PC-9 (cell line): ENCODE results near the gene DPEP3. TPM values are rescaled to one million over a fixed set of nuclear protein-coding genes. Genes with fewer than 3 reads are reported as not detected.

ENCODE experiments used
- BruUV-seq: library from RNA; stranded (reverse); fragments of 400-500 nt; replicated peaks from 2 replicates; lab custom pipeline; 2021; lab: Mats Ljungman, UMichigan
- CTCF ChIA-PET: fragments of 300-600 bp; sonication (Branson Sonifier 250); formaldehyde crosslinking; loops from one replicate; lab custom pipeline; 2022; ENCODE audit warnings: antibody characterized with exemption; lab: Charles Lee
- POLR2A ChIA-PET: fragments of 300-600 bp; sonication (Branson Sonifier 250); formaldehyde crosslinking; loops from one replicate; lab custom pipeline; 2022; ENCODE audit warnings: antibody characterized with exemption; ENCODE audit not compliant: unreplicated experiment; lab: Charles Lee
- DNase-seq, 2 experiments: peaks; one replicate each; pipeline versions ENCODE4 v3.0.0 to v3.0.0-alpha.2; 2015 to 2022; ENCODE audit warnings: mixed read lengths in 1 of 2
- H2AFZ ChIP-seq: fragments of 200-600 bp; sonication (generic); 2 replicates; pipeline ENCODE4 v1.8.1; 2017; ENCODE audit warnings: antibody characterized with exemption
- H3F3A ChIP-seq: fragments of 200-600 bp; sonication (generic); 2 replicates; pipeline ENCODE4 v1.8.1; 2017; ENCODE audit warnings: antibody characterized with exemption, mild to moderate bottlenecking, low read depth; ENCODE audit not compliant: insufficient read depth
- H3K27ac ChIP-seq: fragments of 200-600 bp; sonication (generic); 2 replicates; pipeline ENCODE4 v1.6.1; 2016; ENCODE audit warnings: mixed run types
- H3K27me3 ChIP-seq: fragments of 200-600 bp; sonication (generic); 2 replicates; pipeline ENCODE4 v1.6.1; 2016; ENCODE audit warnings: low read depth, mixed run types; ENCODE audit not compliant: insufficient read depth
- H3K36me3 ChIP-seq: fragments of 200-600 bp; sonication (generic); 2 replicates; pipeline ENCODE4 v1.6.1; 2016; ENCODE audit warnings: low read depth, mixed run types
- H3K4me1 ChIP-seq: fragments of 200-600 bp; sonication (generic); replicated peaks from 2 replicates; pipeline ENCODE4 v1.6.1; 2016; ENCODE audit warnings: mixed run types; ENCODE audit not compliant: insufficient read depth
- H3K4me2 ChIP-seq: fragments of 200-600 bp; sonication (generic); 2 replicates; pipeline ENCODE4 v1.6.1; 2017; ENCODE audit warnings: mixed run types
- H3K4me3 ChIP-seq: fragments of 200-600 bp; sonication (generic); 2 replicates; pipeline ENCODE4 v1.6.1; 2016; ENCODE audit warnings: mixed run types
- H3K79me2 ChIP-seq: fragments of 200-600 bp; sonication (generic); 2 replicates; pipeline ENCODE4 v1.6.1; 2017; ENCODE audit warnings: low read depth, mixed run types
- H3K9me2 ChIP-seq: fragments of 200-600 bp; sonication (generic); 2 replicates; pipeline ENCODE4 v1.8.1; 2017; ENCODE audit warnings: mild to moderate bottlenecking; ENCODE audit not compliant: insufficient read depth
- H3K9me3 ChIP-seq: fragments of 200-600 bp; sonication (generic); 2 replicates; pipeline ENCODE4 v1.8.1; 2016; ENCODE audit warnings: low read depth; ENCODE audit not compliant: insufficient read depth
- H4K20me1 ChIP-seq: fragments of 200-600 bp; sonication (generic); 2 replicates; pipeline ENCODE4 v1.8.1; 2017; ENCODE audit not compliant: insufficient read depth
- CTCF ChIP-seq: fragments of 200-600 bp; sonication (generic); conservative IDR thresholded peaks from 2 replicates; pipeline ENCODE4 v1.6.1; 2017; ENCODE audit warnings: mixed run types, antibody characterized with exemption, mild to moderate bottlenecking, moderate library complexity
- EZH2 ChIP-seq: fragments of 200-600 bp; sonication (generic); IDR thresholded peaks from 2 replicates; pipeline ENCODE4 v1.8.0; 2017; ENCODE audit warnings: antibody characterized with exemption, low read depth
- intact Hi-C: fragments of 100-400 bp; cut with micrococcal nuclease; formaldehyde crosslinking; loops from one replicate; pipeline ENCODE4 v1.10.0; 2022; ENCODE audit not compliant: unreplicated experiment
- total RNA-seq: library from RNA; stranded (reverse); gene quantifications from 2 replicates; pipeline ENCODE4 v1.2.3, GENCODE V29; 2021

Gene DPEP3
- total RNA-seq, 1 experiment from 2014 or later = not detected

GRCh38 chr16:67963662-67964321, 16.5 kb downstream of the DPEP3 start:
- intact Hi-C loops = no loop called here
- no peak for TF ChIP-seq CTCF
- no peak for TF ChIP-seq EZH2
- Histone ChIP-seq H3K9me3 (no peaks in the 10 kb centered on the region), H4K20me1 (no peaks in the 10 kb centered on the region), H3K36me3 (no peaks in the 10 kb centered on the region), H3K27ac (no peak overlapping the region), H3K9me2 (no peaks in the 10 kb centered on the region), H3K4me2 (no peak overlapping the region), H3F3A (no peaks in the 10 kb centered on the region), H2AFZ (no peak overlapping the region), H3K79me2 (0 out of 2 replicates have a peak, but pooled peaks cover 10% of the 10 kb centered on the region), H3K4me3 (no peak overlapping the region), H3K4me1 (peaks cover 9% of the 10 kb centered on the region; the same call in 1 of the 2 replicates), H3K27me3 (no peaks in the 10 kb centered on the region)
- no peak for DNase-seq
- ChIA-PET CTCF (interaction anchor here (0.6 kb wide), 1 partner anchor 891 kb away, joined by 3 read pairs; no protein-coding TSS in a partner anchor), POLR2A (no interaction called here)
- no TSS peak for BruUV-seq

DNA sequence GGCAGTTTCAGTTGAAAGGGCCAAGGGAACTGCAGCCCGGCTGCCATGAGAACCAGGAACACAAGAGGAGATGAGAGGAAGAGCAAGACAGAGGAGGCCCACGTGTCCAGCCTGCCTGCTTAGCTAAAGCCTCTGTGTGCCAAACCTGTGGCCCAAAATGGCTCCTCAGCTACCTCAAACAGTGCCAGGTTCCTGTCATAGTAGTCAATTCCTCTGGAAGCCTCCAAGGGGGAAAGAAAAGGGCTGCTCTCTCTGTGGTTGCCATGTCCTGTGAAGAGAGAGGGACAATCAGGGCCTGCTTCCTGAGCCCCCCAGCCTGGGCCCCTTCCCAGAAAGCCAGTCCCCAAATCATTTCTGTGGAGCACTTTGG, 17.0 kb downstream of the DPEP3 start:
- Histone ChIP-seq H3K4me2 (no peak overlapping the region), H3K4me3 (no peak overlapping the region), H3K9me2 (no peaks in the 10 kb centered on the region), H3K9me3 (no peaks in the 10 kb centered on the region), H3K4me1 (peaks cover 9% of the 10 kb centered on the region; the same call in 1 of the 2 replicates), H4K20me1 (no peaks in the 10 kb centered on the region), H3F3A (no peaks in the 10 kb centered on the region), H3K79me2 (0 out of 2 replicates have a peak, but pooled peaks cover 10% of the 10 kb centered on the region), H3K27me3 (no peaks in the 10 kb centered on the region), H3K27ac (no peak overlapping the region), H3K36me3 (no peaks in the 10 kb centered on the region), H2AFZ (no peak overlapping the region)
- BruUV-seq = no TSS peak
- intact Hi-C loops = no loop called here
- no peak for DNase-seq
- ChIA-PET POLR2A (no interaction called here), CTCF (interaction anchor here (0.6 kb wide), 1 partner anchor 890 kb away, joined by 3 read pairs; no protein-coding TSS in a partner anchor)
- TF ChIP-seq CTCF (no peak), EZH2 (no peak)

GRCh38 chr16:67962135-67962534, 18.2 kb downstream of the DPEP3 start:
- H3K4me2 ChIP-seq = no peak overlapping the region
- no peak for DNase-seq
- 0 out of 2 replicates have a peak, but pooled peaks cover 4% of the 10 kb centered on the region for H3K79me2 ChIP-seq
- no peak overlapping the region for H3K4me3 ChIP-seq
- H3K36me3 ChIP-seq = no peaks in the 10 kb centered on the region
- no peaks in the 10 kb centered on the region for H3K9me3 ChIP-seq
- H3K27ac ChIP-seq = no peak overlapping the region
- ChIA-PET CTCF (interaction anchor here (0.6 kb wide), 1 partner anchor 78 kb away, joined by 3 read pairs; no protein-coding TSS in a partner anchor), POLR2A (no interaction called here)
- no TSS peak for BruUV-seq
- H2AFZ ChIP-seq = no peak overlapping the region
- H3K4me1 ChIP-seq = peaks cover 4% of the 10 kb centered on the region; the same call in 1 of the 2 replicates
- H4K20me1 ChIP-seq = no peaks in the 10 kb centered on the region
- H3K27me3 ChIP-seq = no peaks in the 10 kb centered on the region
- TF ChIP-seq EZH2 (no peak), CTCF (no peak)
- H3F3A ChIP-seq = no peaks in the 10 kb centered on the region
- intact Hi-C loops = no loop called here
- no peaks in the 10 kb centered on the region for H3K9me2 ChIP-seq
